Renal pelvis (tissue), 4 donors: ENCODE measurements around the gene NDUFA7. TPM values are rescaled to one million over a fixed set of nuclear protein-coding genes. Genes with fewer than 3 reads are reported as not detected.
"Not testable (repeated sequence)": the region's sequence is repeated elsewhere in the genome, so short reads cannot be mapped to it uniquely, and the experiment has no call there.

Source experiments
- DNase-seq: peaks from one replicate; pipeline ENCODE4 v3.0.0-alpha.2; 2013
- polyA plus RNA-seq, 3 donors: library from polyadenylated mRNA; unstranded; fragments of 120-200 nt; gene quantifications; one replicate each; pipeline ENCODE4 v1.2.1, GENCODE V29; 2013; ENCODE audit not compliant: insufficient read length in 3 of 3

NDUFA7 gene
- polyA plus RNA-seq, 3 donors, result 49.8 to 71.0 (median 55.4) TPM

DNA sequence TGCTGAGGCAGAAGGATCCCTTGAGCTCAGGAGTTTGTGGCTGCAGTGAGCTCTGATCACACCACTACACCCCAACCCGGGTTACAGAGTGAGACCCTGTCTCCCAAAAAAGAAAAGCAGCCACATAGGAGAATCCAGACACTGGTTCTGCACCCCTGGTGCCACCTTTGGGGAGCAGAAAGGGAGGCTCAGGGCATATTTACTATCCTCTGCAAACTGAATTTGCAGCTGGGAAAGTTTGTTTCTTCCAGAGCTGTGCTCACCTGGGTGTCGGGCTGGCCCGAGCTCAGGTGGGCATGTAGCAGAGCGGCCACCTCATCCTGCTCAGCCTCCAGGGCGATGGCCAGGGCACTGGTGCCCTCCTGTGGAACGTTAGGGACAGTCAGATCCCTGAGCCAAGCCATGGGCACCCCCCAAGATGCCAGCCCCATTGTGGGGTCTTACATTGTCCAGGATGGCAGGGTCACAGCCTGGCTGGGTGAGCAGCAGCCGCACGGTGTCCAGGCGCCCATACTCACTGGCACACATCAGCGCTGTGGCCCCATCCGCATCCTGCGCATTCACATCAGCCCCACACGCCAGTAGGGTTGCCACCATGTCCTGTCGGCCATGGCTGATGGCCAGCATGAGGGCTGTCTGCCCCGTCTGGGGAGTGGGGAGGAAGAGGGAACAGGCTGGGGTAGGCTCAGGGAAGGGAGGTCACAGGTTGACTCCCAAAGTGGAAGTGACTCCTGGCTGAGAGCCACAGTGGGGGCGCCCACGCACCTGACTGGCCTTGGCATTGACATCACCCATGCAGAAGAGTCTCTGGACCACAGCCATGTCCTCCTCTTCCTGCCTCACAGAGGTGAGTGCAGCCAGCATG lies 3.2 kb upstream of the NDUFA7 start:
- DNase-seq, result no peak

- DNase-seq, result no peak
Measured at GRCh38 chr19:8323781-8324185, 2.6 kb upstream of the NDUFA7 start.

GRCh38 chr19:8322638-8322997 lies 1.4 kb upstream of the NDUFA7 start:
- no peak for DNase-seq

DNA sequence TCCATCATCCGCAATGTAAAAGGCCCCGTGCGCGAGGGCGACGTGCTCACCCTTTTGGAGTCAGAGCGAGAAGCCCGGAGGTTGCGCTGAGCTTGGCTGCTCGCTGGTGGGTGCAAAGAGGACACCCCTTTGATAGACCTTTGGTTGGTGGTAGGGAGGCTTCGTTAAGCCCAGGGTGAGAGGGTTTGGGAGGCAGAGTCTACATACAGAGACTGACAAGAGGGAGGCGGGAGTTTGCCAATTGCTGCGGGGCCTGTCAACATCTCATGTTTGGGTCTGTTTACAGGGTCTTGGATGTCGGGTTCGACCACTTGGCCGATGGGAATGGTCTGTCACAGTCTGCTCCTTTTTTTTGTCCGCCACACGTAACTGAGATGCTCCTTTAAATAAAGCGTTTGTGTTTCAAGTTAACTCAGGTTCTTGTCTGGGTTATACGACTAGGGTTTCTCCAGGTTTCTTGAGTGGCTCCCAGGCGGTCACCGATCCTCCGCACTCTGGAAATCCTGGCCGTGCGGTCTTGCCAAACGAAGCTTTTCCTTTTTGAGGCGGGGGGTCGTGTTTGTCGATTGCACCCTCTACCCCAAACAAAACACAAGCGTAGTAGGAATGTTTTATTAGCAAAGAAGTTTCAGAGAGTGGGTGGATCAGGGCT lies 937 bp upstream of the NDUFA7 start:
- no peak for DNase-seq

- no peak for DNase-seq
Measured at GRCh38 chr19:8320564-8321066, 560 bp downstream of the NDUFA7 start.

GRCh38 chr19:8319807-8320520 lies 1.2 kb downstream of the NDUFA7 start:
- no peak for DNase-seq

DNA sequence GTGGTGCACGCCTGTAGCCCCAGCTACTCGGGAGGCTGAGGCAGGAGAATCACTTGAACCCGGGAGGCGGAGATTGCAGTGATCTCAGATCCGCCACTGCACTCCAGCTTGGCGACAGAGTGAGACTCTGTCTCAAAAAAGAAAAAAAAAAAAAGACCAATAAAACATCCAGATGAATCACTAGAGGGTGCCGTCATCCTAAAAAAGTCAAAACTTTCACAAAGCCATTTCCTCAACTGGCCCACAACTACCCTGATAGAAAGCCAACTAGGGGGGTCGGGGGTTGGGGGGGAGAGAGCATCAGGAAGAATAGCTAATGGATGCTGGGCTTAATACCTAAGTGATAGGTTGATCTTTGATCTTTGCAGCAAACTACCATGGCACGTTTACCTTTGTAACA lies 2.3 kb downstream of the NDUFA7 start:
- not testable (repeated sequence) for DNase-seq

GRCh38 chr19:8316351-8317125 lies 4.6 kb downstream of the NDUFA7 start:
- no peak for DNase-seq

- DNase-seq, result not testable (repeated sequence)
Measured at GRCh38 chr19:8314981-8315640, 6.1 kb downstream of the NDUFA7 start.

DNA sequence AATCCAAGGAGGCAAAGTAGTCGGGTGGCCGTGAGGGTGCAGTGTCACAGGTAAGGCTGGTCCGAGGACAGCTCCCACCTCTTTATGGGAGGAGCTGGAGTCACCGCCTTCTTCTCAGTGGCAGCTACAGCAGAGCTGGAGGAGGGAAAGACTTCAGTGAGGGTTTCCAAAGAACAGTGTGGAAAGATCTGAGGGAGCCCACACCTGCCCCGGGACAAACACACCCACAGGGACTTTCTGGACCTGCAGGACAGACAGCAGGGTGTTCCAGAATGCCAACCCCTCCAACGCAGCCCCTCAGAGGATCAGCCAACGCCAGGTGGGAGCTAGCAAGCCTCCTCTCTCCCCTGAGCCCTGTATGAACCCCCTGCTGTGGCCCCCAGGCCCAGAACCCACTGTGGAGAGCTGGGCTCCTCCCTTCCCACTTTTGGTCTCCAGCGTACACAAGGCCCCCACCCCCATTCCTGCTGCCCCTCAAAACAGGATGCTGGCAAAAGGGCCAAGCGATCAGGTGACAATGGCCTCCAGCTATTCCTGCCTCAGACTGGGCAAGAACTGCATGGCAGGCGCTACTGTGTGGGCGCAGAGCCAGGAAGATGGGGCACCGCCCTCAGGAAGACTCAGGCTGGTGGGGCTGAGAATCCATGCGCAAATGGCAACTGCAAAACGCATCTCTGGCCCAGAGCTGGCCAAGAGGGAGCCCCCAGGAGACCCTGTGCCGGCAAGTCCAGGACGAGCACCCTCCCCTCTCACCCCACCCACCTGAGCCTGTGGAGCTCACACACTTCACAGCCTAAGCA lies 9.5 kb downstream of the NDUFA7 start:
- DNase-seq, result no peak

GRCh38 chr19:8310342-8311055 lies 10.7 kb downstream of the NDUFA7 start:
- DNase-seq, result no peak

DNA sequence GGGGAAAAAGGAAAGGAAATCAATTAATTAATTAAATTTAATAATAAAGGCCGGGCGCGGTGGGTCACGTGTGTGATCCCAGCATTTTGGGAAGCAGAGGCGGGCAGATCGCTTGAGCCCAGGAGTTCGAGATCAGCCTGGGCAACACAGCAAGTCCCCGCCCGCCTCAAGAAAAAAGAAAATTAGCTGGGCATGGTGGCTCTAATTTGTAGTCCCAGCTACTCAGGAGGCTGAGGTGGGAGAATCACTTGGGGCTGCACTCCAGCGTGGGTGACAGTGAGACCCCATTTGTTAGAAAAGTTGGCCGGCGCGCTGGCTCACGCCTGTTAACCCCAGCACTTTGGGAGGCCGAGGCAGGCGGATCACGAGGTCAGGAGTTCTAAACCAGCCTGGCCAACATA lies 12.3 kb downstream of the NDUFA7 start:
- no peak for DNase-seq

DNA sequence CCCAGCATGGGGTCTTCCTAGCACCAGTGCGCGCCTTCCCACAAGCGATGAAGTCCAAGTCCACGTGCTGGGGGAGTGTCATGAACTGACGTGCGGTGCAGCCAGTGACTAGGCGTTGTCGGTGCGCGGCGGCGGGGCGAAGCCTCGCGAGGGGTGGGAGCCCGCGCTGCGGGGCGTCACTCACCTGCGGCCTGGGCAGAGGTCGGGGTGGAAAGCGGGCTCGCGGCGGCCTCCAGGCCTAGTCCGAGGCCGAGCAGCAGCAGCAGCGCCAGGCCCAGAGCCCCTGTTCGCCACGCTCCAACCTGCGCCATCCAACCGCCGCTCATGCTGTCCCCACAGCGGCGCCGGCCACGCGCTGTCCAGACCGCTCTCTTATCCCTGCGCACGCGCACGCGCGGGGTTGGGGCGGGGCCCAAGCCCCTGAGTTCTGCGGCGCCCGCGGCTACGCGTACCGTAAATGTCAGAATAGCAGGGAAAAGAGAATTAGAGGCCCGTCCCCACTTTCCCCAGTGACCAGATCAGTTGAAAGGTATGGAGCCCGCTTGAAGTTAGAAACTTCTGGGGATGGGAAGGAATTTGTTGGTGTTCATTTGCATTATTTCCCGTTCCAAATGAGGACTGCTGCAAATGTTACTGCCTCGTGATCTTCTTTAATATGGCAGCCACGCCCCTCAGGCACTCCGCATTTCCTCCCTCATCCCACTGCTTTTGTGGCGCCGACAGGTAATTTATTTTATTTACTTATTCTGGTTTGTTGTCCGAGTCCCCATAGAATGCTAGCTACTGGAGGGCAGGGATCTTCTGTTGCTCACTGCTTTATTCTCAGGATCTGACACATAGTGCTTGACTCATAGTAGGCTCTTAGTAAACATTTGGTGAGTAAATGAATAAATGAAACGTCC lies 13.0 kb downstream of the NDUFA7 start, which contains the start of gene CD320:
TSS of gene CD320 (minus strand) at position 394 of the 902 bp plus-strand sequence. CDS start at position 326, 68 bp downstream.
- DNase-seq, result peak; percentile 93

DNA sequence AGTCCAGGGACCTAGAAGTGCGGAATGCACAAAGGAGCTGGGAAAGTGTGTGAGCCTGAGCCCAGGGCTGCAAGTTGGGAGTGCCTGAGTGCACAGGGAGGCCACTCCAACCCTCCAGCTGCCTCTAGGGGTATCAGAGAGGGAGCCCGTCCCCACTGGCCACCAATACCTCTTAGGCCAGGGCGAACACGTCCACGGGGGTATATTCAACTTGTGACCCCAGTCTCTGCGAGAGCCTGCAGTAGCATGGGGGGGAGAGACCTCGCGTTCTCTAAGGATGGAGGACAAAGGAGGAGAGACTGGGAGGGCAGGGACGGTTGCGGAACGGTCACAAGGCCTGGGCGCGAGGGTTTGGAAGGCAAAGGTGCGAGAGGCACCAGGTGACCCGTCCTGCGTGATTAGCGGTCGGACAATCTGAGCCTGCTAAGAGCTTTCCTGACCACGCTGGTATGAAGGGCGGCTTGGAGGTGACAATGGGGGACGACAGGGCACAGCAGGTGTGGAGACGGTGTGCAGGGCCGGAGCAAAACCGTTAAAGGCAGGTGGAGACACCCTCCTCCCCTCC lies 13.7 kb downstream of the NDUFA7 start:
- no peak for DNase-seq

DNA sequence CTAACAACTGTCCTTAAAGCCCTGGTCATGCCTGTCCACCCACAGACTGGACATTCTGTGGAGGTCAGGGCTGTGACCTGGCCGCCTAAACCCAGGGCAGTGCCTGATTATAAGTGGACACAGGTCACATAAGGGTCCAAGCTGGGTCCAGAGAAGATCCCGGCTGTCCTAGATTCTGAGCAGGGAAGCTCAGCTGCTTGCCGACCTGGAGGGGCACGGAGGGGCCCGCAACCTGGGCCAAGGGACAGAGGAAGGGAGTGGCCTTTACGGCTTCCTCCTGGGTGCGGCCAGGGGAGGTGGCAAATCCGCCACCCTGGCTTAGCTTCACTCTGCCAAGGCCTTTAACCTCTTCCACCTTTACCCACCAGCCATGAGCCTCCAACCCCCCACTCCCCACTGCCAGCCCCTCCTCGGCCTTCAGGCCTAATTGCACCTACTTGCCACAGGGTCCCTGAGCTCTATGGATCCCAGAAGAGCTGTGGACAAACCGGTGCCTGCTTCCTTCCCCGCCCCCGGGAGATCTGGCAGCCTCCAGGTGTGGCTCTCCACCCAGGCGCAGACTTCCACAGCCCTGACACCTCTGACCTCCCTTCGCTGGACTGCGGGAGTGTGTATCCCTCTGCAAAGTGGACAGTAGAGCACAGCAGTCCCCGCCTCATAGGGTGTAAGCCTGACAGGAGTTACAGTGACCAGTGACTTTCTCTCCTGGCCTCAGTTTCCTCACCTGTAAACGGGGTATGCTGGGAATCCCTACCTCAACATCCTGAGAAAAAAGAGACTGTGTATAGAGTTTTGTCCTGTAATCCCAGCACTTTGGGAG lies 14.7 kb downstream of the NDUFA7 start:
- no peak for DNase-seq

GRCh38 chr19:8305798-8306197 lies 15.4 kb downstream of the NDUFA7 start:
- no peak for DNase-seq
